Neural progenitor cell (in vitro differentiated cells): ENCODE measurements around the gene ADGRG7.

ENCODE experiments used
- CTCF ChIP-seq: fragments of 200-600 bp; sonication (generic); IDR thresholded peaks from 2 replicates; pipeline ENCODE4 v1.5.1; 2017; ENCODE audit warnings: antibody characterized with exemption, mild to moderate bottlenecking
- EZH2 ChIP-seq: fragments of 200-600 bp; sonication (generic); IDR thresholded peaks from 2 replicates; pipeline ENCODE4 v1.6.1; 2017; ENCODE audit warnings: antibody characterized with exemption, mild to moderate bottlenecking, moderate library complexity
- EZH2phosphoT487 ChIP-seq: fragments of 200-600 bp; sonication (generic); IDR thresholded peaks from 2 replicates; pipeline ENCODE4 v1.6.1; 2017; ENCODE audit warnings: antibody characterized with exemption

- no peak for TF ChIP-seq CTCF
- TF ChIP-seq EZH2phosphoT487 = no peak
- no peak for TF ChIP-seq EZH2
Measured at GRCh38 chr3:100693225-100693624, 83.8 kb downstream of the ADGRG7 start.
